Transverse colon (tissue), 3 donors: ENCODE data around the gene RGS9.
"Not testable (repeated sequence)": the region's sequence is repeated elsewhere in the genome, so short reads cannot be mapped to it uniquely, and the experiment has no call there.

Source experiments
- CTCF ChIP-seq, 5 experiments: fragments of 200-600 bp in 3 of 5; fragments of 450-650 bp in 2 of 5; sonication (generic) in 3 of 5; IDR thresholded peaks; 1 replicate in 2 of 5; 2 replicates in 3 of 5; pipeline ENCODE4 v1.5.1; 2016 to 2017; ENCODE audit warnings: antibody characterized with exemption in 5 of 5, inconsistent platforms in 3 of 5, mild to moderate bottlenecking in 2 of 5, moderate library complexity in 1 of 5
- EP300 ChIP-seq: sonication (generic); formaldehyde crosslinking; IDR thresholded peaks from one replicate; pipeline ENCODE4 v1.6.1; 2017; ENCODE audit warnings: antibody characterized with exemption, low read depth
- POLR2A ChIP-seq: fragments of 450-650 bp; IDR thresholded peaks from one replicate; pipeline ENCODE4 v1.6.1; 2016; ENCODE audit warnings: antibody characterized with exemption, mild to moderate bottlenecking, moderate library complexity

GRCh38 chr17:65092721-65093356, 44.3 kb upstream of the RGS9 start:
- not testable (repeated sequence) for TF ChIP-seq POLR2A; CTCF (IDR thresholded peaks at IDR 0.05); EP300
